HG02610 (cell line): ENCODE results near the gene HSD17B7.
A peak's percentile ranks its signal among the peaks of the same experiment; 100 is the strongest.
"Not testable (repeated sequence)": the region's sequence is repeated elsewhere in the genome, so short reads cannot be mapped to it uniquely, and the experiment has no call there.

Experiments used
- ATAC-seq: cut with Tn5 transposase; IDR thresholded peaks from one replicate; pipeline ENCODE4 v1.9.1; 2021; ENCODE audit warnings: mild to moderate bottlenecking, moderate library complexity; ENCODE audit not compliant: unreplicated experiment

Gene HSD17B7, protein sequence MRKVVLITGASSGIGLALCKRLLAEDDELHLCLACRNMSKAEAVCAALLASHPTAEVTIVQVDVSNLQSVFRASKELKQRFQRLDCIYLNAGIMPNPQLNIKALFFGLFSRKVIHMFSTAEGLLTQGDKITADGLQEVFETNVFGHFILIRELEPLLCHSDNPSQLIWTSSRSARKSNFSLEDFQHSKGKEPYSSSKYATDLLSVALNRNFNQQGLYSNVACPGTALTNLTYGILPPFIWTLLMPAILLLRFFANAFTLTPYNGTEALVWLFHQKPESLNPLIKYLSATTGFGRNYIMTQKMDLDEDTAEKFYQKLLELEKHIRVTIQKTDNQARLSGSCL

DNA sequence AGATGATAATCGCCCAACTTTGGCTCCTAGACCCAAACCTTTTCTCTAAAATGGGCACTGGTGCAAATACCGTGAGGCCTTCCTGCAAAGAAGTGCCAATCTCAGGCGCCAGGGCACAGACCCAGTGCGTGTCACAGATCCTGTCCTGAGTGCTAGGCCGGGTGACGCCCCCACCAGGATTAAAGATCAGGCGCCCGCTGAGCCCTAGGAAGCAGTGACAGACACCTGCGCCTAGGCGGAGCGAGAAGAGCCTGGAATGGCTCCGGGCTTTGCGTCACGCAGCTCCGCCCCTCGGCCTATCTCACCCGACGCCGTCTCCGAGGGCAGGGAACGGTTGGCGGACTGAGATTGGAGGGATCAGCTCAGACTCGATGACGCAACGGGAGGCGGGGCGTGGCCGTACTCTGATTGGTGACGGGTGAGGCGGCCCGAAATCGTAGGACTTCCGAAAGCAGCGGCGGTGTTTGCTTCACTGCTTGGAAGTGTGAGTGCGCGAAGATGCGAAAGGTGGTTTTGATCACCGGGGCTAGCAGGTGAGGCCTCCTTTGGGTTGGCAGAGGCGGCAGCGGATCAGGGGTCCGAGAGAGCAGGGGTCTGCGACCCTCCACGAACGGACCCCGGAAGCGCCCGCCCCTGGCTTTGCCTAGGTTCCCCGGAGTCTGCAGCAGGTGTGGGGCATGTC is at the start of gene HSD17B7:
Gene HSD17B7, plus strand, starts transcription at position 400 of the 682 bp plus-strand sequence. Its CDS starts 99 bp downstream, at position 499.
- peak; percentile 100 for ATAC-seq

DNA sequence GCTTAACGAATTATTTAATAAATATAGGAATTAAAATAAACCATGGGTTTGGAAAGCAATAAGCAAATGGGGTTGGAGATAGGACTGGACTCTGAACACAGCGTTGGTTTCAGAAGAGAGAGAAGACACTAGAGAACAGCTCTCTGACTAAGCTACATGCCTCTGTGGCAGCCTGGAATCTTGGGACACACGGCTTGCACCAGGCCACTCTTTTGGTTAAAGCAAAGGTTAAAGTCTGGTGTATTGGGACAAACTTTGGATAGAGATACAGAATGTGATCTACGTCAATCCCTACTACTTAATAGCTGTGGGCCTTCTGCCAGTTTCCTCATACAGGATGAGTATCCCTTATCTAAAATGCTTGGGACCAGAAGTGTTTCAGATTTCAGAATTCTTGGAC is 49.7 kb upstream of the HSD17B7 start:
- ATAC-seq: no peak

DNA sequence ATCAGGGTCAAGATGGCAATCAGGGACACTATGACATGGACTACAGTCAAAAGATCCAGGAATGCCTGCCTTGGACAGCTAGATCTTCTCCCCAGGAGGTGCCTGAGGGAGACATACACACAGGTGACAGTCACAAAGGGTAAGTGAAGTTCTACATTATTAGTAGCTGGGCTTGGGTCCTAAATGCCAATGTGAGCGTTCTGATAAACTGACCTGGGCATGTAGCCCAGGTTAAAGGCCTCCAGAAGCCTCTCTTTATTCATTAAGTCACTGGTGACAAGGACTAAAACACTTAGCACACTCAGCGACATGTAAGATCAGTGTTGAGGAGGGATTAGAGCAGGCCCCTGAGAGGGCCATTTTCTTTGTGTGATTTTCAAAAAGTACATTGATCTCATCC is 48.9 kb upstream of the HSD17B7 start:
- no peak for ATAC-seq

DNA sequence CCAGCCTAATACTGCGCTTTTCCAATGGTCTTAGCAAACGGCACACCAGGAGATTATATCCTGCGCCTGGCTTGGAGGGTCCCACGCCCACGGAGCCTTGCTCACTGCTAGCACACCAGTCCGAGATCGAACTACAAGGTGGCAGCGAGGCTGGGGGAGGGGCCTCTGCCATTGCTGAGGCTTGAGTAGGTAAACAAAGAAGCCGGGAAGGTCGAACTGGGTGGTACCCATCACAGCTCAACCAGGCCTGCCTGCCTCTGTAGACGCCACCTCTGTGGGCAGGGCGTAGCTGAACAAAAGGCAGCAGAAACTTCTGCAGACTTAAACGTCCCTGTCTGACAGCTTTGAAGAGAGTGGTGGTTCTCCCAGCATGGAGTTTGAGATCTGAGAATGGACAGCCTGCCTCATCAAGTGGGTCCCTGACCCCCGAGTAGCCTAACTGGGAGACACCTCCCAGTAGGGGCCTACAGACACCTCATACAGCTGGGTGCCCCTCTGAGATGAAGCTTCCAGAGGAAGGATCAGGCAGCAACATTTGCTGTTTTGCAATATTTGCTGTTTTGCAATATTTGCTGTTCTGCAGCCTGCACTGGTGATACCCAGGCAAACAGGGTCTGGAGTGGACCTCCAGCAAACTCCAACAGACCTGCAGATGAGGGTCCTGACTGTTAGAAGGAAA is 44.1 kb upstream of the HSD17B7 start:
- ATAC-seq: not testable (repeated sequence)

DNA sequence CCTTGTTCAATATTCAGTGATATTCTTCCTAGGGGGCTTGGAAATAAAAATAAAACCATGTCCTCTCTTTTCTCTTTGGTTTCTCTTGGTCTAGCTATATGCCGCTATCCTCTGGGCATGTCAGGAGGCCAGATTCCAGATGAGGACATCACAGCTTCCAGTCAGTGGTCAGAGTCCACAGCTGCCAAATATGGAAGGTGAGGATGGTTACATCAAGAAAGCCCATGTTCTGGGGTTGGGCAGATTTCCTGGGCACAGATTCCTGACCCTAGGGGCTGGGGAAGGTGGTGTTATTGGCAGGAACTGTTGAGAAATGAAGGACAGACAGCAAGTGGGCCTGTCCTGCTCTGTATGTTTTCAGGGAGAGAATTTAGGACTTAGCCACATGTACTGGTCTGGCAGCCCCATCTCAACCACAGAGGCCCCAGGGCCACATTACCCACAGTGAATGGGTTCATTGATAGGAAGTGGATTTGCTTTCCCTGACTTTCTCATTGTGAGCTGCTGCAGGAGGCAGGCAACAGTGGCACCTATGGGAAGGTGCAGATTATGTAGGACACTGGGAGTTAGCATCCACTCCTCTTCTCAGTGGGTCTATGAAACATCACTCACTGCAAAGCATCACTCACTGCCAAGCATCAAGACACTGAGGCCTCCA is 37.4 kb upstream of the HSD17B7 start:
- ATAC-seq: no peak

DNA sequence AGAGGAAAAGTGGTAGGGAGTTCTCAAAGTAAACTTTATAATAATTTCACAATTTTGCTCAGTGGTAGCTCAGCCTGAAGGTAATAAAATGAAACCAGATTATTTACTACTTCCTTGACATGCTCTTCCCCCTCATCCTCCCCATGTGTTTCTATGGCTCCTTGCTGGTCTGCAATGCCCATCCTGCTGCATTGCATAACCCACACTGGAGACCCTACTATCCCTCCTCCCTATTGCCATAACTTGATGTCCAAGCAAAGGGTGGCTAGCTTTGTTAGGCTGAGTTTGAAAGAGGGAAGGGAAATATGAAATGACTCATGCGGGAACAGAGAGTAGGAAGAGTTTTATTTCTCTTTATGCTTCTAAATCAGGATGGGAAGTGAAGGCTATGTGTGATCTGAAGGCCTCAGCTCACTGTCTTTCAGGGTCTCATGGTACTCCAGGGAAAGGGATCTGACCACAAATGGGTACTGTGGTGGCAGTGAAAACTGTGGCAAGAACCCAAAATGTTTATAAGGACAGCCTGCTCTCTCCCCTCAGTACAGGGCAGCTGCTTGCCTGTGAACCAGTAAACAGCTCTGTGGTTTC is 36.4 kb upstream of the HSD17B7 start:
- ATAC-seq: no peak

DNA sequence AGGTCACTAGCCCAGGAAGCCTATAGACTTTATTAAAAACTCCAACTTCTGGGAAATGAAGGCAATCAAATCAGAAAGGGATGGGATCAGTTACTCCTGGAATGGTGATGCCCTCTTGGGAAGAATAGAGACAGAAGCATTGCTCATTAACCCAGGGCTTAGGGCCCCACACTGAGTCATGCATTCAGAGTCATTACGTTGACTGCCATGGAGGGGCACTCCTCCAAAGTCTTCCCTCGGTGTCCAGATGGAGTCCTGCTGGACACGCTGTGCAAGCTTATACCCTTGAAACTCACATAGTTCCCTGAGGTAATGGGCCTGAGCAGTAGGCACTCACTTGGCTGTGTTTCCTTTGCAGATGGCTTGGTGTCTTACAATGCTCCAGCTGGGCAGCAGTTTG is 35.2 kb upstream of the HSD17B7 start:
- no peak for ATAC-seq

DNA sequence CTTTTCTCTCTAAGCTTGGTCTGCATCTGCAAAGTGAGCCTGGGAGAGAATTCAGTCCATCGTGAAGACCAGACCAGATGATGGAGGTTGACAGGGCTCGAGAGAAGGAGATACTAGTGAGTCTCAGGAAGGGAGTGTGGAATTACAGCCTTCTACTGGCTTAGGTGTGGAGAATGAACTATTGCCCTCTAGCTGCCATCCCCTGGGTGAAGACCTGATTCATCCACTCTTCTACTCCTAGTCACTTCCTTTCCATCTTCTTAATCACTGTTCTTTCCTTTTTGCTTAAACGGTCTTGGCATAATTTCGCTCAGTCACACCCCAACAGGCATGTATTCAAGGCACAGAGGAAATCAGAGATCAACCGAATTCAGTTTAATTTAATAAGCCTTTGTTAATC is 34.0 kb upstream of the HSD17B7 start:
- no peak for ATAC-seq

DNA sequence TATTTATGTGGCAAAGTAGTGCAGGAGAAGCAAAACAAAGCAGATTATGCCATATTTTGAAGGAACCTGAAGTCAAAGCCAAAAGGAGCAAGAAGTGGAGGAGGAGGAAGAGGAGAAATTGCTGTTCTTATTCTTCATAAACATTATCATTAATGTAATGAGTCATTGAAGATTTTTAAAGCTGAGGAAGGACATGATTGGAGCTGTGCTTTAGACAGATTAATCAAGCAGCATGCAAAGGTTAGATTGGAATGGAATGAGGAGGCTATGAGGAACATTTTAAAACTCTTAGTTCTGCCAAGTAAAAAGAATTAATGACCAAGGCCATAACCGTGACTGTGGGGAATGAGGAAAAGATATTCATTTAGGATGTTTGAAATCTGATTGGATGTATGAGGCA is 33.0 kb upstream of the HSD17B7 start:
- no peak for ATAC-seq

DNA sequence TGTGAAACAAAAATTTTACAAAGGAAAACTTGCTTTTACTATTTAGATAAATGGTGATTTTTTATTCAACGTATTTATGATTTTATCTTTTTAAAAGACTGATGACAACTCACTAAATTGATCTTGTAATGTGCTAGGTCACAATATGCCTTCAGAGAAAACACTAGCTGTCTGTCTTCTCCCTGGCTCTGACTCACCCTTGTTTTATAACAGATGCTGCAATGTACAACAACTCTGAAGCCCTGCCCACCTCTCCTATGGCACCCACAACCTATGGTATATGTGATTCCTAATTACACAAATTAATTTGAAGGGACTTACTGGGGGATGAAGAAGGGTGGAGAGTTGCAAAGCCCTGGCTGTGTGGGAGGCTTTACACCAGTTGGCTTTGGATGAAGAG is 24.7 kb upstream of the HSD17B7 start:
- ATAC-seq: no peak

DNA sequence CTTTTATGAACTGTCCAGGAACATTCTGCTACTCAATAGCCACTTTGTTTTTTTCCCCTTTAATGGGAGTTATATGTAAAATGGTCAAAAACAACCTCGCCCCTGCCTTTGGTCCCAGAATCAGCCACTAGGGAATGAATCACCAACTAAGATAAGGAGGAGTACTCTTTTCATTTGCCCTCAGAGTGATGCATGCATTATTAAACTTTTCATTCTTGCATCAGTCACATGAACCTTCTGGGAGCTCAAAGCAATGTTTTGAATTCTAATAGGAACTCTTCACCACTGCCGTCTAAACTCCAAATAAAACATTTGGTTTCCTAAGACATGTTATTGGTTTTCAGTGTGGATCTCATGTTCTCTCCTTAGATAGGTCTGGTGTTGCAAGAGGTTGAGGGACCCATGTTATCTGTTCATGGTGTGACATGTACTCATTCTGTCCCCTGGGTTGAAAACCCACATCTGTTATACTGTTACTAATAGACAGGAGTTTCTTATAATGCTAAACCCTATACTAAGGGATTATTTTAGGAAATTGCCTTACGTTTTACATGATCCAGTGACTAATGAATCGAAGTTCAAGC is 17.8 kb upstream of the HSD17B7 start:
- no peak for ATAC-seq

DNA sequence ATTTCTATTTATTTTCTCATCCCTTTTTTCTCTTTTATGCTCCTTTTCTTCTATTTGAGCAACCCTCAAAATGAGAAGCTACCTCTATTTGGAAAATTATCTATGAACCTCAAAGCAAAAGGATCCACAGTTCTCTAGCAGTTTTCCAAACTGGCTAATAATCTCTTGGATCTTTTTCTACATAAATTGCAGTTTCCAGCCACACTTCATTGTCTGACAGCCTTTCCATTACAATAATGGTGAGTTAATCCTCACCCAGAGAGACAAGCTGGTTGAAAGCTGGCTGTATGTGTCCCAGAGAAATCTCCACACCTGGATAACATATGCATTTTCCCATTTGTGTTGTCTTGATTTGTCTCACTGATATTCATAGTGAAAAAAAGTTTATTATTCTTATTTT is 16.5 kb upstream of the HSD17B7 start:
- no peak for ATAC-seq

DNA sequence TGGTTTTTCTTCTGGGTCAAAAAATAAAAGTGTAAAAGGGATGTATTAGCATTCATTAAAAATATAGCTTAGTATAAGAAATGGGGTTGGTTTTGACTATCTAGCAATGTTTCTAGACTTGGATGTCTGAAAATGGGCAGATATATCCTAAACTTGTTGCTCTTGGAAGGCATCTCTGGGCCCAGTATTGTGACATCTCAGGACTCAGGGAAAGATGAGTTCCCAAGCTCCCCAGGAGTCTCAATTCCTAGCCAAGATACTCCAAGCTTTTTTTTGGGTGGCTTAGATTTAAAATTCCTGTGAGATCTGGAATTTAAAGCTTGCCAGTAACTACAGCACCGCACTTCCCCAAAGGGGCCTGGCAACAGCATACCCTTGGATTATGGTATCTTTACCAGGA is 11.5 kb upstream of the HSD17B7 start:
- no peak for ATAC-seq

DNA sequence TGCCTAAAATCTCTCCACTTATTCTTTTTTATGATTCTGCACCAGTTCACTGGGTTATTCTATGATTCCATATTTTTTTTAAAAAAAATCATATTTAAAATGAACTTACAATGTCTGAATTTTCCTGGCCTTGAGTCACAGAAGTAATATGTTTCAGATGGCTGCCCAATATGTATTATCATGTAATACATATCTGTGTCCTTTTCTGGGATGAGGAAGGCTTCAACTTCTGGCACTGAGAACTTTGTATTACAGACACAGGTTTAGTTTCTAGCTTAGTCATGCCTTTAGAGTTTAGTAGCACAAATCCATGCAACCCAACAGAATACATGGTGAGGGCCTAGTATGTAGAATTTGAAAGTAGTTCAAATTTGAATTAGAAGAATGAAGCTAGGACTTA is 7.8 kb upstream of the HSD17B7 start:
- ATAC-seq: no peak

DNA sequence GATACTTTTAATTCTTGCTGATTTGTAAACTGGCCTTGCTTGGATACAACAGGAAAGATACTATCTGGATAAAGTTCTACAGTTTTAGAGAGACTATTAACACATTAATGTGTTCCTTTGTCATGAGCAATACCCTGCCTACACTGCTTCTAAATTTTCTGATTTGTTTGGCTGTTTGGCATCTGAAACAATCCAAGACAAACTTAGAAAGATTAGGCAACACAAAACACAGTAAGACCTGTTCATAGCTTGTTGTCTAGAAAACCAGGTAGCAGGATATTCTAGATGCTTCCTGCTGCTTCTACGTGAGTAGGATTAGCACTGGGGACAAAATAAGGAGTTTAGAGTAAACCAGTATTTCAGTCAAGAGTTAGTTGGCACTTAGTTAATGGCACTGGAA is 5.6 kb upstream of the HSD17B7 start:
- ATAC-seq: not testable (repeated sequence)

DNA sequence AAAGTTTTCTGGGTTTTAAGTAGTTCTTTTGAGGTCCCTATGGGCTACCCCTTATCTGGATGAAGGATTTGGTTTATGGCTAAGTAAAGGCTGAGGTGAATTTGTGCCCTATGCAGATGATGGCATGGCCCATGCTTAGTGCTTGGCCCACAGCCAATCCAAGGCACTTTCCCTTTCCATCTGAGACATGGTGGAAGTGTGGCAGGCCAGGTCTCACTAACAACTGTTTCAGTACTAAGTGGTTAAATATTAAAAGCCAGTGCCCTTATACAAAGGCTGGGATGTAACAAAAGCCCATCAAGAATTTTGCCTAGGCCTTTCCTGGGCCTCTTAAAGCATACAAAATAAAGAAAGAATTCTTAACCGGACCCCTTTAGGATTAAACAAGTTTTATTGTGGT is 1.7 kb upstream of the HSD17B7 start:
- ATAC-seq: not testable (repeated sequence)

DNA sequence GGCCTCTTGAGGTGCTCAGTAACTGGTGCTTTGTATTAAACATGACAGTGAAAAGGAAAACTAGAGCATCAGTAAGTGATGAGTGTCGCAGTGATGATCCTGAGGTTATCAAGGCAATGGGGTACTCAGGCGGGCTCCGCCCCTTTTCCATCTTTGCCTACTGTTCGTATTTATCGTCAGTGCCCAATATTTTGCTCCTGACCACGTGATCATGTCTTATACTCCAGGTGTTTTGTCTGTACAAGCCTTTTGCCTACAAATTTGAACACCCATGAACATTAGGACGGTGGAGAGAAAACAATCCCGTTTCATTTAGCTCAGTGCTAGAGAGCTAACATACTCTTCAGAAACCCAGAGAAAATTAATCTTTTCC is 469 bp downstream of the HSD17B7 start:
- peak; percentile 0 for ATAC-seq

DNA sequence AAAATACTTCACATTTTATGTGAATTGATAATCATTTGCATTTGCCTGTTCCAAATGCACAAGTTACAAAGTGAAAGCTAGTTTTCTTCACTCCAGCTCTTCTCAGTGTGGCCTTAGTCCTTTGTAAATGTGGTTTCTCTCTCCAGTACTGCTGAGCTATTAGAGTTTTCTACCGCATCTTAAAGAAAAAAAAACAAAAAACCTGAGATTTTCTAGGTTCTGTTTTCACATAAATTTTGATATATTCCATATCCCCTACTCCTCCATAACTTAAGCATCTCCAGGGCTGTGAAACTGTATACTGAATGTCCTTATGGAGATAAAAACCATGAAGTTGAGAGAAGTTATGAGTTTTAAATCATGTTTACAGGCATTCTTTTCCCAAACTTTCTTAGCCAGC is 3.8 kb downstream of the HSD17B7 start:
- not testable (repeated sequence) for ATAC-seq

DNA sequence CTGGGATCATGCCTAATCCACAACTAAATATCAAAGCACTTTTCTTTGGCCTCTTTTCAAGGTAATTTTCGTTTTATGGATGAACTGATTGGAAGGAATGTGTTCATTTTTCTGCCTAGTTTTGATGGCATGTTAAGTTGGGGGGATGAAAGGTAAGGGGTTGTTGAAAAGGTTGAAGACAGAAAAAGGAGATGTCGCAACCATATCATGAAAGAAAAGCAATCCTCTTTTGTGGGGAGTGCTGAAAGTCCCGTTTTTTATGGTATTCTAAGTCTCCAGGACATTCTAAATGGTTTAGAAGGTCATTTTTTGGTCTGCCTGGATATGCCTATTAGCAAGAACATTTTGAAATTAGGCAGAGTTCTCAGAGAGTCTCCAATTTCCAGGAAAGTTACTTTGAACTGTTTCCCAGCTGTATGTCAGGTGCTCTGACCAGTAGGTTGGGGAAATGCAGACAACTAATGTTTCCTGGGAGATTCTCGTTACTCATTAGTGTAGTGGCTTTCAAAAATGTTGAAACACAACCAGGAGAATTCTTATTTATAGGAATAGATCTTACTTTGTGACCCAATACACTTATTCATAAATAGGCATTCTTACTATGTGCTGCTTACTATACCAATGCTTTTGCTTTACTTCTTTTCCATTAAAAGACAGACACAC is 6.2 kb downstream of the HSD17B7 start:
- not testable (repeated sequence) for ATAC-seq
